DND-41 (cell line): ENCODE measurements around the gene SPNS3.

Experiments used
- ATAC-seq: fragments of 200-7000 bp; cut with Tn5 transposase; 3 replicates; pipeline ENCODE4 v1.9.1; 2021; ENCODE audit warnings: low read depth; ENCODE audit not compliant: insufficient read depth
- DNase-seq: peaks from one replicate; pipeline ENCODE4 v3.0.0-alpha.2; 2020
- H2AFZ ChIP-seq: 2 replicates; pipeline ENCODE4 v1.6.0; 2012; ENCODE audit warnings: low read depth, low read length
- H3K27ac ChIP-seq: 2 replicates; pipeline ENCODE4 v1.5.1; 2012; ENCODE audit warnings: low read length, inconsistent platforms
- H3K27me3 ChIP-seq: fragments of 200-600 bp; sonication (generic); 2 replicates; pipeline ENCODE4 v1.6.0; 2012; ENCODE audit warnings: low read length, mild to moderate bottlenecking, inconsistent platforms; ENCODE audit not compliant: insufficient read depth, poor library complexity
- H3K36me3 ChIP-seq: 2 replicates; pipeline ENCODE4 v1.5.1; 2012; ENCODE audit warnings: low read length, inconsistent platforms; ENCODE audit not compliant: insufficient read depth
- H3K4me1 ChIP-seq: 2 replicates; pipeline ENCODE4 v1.5.1; 2012; ENCODE audit warnings: mild to moderate bottlenecking, low read length; ENCODE audit not compliant: insufficient read depth
- H3K4me2 ChIP-seq: 2 replicates; pipeline ENCODE4 v1.6.0; 2012; ENCODE audit warnings: mild to moderate bottlenecking, moderate library complexity, low read length, inconsistent platforms; ENCODE audit not compliant: insufficient read depth
- H3K4me3 ChIP-seq, 2 experiments: fragments of 200-600 bp in 1 of 2; shearing (Covaris generic) in 1 of 2; 2 replicates each; pipeline ENCODE4 v1.5.1; 2012 to 2016; ENCODE audit warnings: inconsistent platforms in 2 of 2, low read length in 2 of 2, mild to moderate bottlenecking in 2 of 2, low read depth in 1 of 2, moderate library complexity in 1 of 2
- H3K79me2 ChIP-seq: 2 replicates; pipeline ENCODE4 v1.6.0; 2012; ENCODE audit warnings: low read length, inconsistent platforms; ENCODE audit not compliant: insufficient read depth
- H3K9ac ChIP-seq: 2 replicates; pipeline ENCODE4 v1.6.0; 2012; ENCODE audit warnings: low read depth, mild to moderate bottlenecking, inconsistent platforms, low read length, moderate library complexity
- H3K9me3 ChIP-seq: 2 replicates; pipeline ENCODE4 v1.5.1; 2012; ENCODE audit warnings: low read length, moderate library complexity, mild to moderate bottlenecking, inconsistent platforms; ENCODE audit not compliant: insufficient read depth, severe bottlenecking
- H4K20me1 ChIP-seq: 2 replicates; pipeline ENCODE4 v1.6.0; 2012; ENCODE audit warnings: low read length; ENCODE audit not compliant: insufficient read depth
- EZH2 ChIP-seq: IDR thresholded peaks from 3 replicates; pipeline ENCODE4 v1.6.1; 2012; ENCODE audit warnings: borderline replicate concordance, low read depth, mild to moderate bottlenecking, moderate library complexity, low read length, inconsistent platforms; ENCODE audit not compliant: severe bottlenecking
- TF ChIP-seq, protein P1 (sequence below): IDR thresholded peaks from 2 replicates; pipeline ENCODE4 v1.5.1; 2012; ENCODE audit warnings: borderline replicate concordance, low read length, moderate library complexity, mild to moderate bottlenecking; ENCODE audit not compliant: poor library complexity, severe bottlenecking; ENCODE audit errors: extremely low read depth

SPNS3 gene

DNA sequence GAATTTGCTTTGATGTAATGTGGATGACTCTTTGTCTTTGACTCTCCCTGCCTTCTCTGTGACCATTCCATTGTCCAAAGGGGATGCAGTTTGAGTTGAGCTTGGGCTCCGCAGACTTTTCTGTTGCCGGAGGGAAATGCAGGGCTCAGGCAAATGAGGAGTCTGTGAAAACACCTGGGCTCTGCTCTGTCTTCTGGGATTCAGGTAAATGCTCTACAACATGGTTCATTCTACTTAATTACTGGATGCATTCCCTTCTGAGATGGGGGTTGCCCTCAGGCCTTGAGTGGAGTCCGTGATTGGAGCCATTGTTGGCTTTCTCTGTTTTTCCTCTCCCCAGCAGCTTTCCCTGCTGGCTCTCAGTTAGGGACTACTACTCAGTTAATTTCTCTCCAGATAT lies 38.5 kb downstream of the SPNS3 start:
- no peaks in the 10 kb centered on the region for H3K4me1 ChIP-seq
- DNase-seq = no peak
- H2AFZ ChIP-seq = no peak overlapping the region
- ATAC-seq = no peak
- no peak overlapping the region for H3K4me3 ChIP-seq
- no peaks in the 10 kb centered on the region for H3K9me3 ChIP-seq
- no peaks in the 10 kb centered on the region for H3K27me3 ChIP-seq
- H3K9ac ChIP-seq = no peak overlapping the region
- H3K4me2 ChIP-seq = no peak overlapping the region
- TF ChIP-seq, protein P1, sequence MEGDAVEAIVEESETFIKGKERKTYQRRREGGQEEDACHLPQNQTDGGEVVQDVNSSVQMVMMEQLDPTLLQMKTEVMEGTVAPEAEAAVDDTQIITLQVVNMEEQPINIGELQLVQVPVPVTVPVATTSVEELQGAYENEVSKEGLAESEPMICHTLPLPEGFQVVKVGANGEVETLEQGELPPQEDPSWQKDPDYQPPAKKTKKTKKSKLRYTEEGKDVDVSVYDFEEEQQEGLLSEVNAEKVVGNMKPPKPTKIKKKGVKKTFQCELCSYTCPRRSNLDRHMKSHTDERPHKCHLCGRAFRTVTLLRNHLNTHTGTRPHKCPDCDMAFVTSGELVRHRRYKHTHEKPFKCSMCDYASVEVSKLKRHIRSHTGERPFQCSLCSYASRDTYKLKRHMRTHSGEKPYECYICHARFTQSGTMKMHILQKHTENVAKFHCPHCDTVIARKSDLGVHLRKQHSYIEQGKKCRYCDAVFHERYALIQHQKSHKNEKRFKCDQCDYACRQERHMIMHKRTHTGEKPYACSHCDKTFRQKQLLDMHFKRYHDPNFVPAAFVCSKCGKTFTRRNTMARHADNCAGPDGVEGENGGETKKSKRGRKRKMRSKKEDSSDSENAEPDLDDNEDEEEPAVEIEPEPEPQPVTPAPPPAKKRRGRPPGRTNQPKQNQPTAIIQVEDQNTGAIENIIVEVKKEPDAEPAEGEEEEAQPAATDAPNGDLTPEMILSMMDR = no peak
- TF ChIP-seq EZH2 = no peak
- H3K36me3 ChIP-seq = peaks cover 1% of the 10 kb centered on the region; the same call in 1 of the 2 replicates
- no peaks in the 10 kb centered on the region for H4K20me1 ChIP-seq
- H3K79me2 ChIP-seq = no peaks in the 10 kb centered on the region
- no peak overlapping the region for H3K27ac ChIP-seq

- H3K4me1 ChIP-seq = peaks cover under 1% of the 10 kb centered on the region; the same call in 1 of the 2 replicates
- TF ChIP-seq, protein P1 = no peak
- TF ChIP-seq EZH2 = no peak
- no peak overlapping the region for H3K9ac ChIP-seq
- H4K20me1 ChIP-seq = no peaks in the 10 kb centered on the region
- no peak for ATAC-seq
- H3K27me3 ChIP-seq = no peaks in the 10 kb centered on the region
- no peak for DNase-seq
- no peak overlapping the region for H3K4me2 ChIP-seq
- H2AFZ ChIP-seq = no peak overlapping the region
- H3K79me2 ChIP-seq = no peaks in the 10 kb centered on the region
- H3K36me3 ChIP-seq = no peaks in the 10 kb centered on the region
- no peak overlapping the region for H3K4me3 ChIP-seq
- H3K9me3 ChIP-seq = no peaks in the 10 kb centered on the region
- no peak overlapping the region for H3K27ac ChIP-seq
Observed at GRCh38 chr17:4474093-4474492, 40.4 kb downstream of the SPNS3 start.

- Histone ChIP-seq H3K27ac (no peak overlapping the region), H2AFZ (no peak overlapping the region), H3K4me2 (no peak overlapping the region), H3K79me2 (no peaks in the 10 kb centered on the region), H3K4me1 (peaks cover 10% of the 10 kb centered on the region), H4K20me1 (no peaks in the 10 kb centered on the region), H3K4me3 (no peak overlapping the region), H3K9ac (no peak overlapping the region), H3K27me3 (no peaks in the 10 kb centered on the region), H3K9me3 (no peaks in the 10 kb centered on the region), H3K36me3 (no peaks in the 10 kb centered on the region; the same call in 1 of the 2 replicates)
- no peak for TF ChIP-seq EZH2
- TF ChIP-seq, protein P1 = no peak
- no peak for ATAC-seq
- DNase-seq = no peak
Observed at GRCh38 chr17:4475001-4475400, 41.3 kb downstream of the SPNS3 start.

DNA sequence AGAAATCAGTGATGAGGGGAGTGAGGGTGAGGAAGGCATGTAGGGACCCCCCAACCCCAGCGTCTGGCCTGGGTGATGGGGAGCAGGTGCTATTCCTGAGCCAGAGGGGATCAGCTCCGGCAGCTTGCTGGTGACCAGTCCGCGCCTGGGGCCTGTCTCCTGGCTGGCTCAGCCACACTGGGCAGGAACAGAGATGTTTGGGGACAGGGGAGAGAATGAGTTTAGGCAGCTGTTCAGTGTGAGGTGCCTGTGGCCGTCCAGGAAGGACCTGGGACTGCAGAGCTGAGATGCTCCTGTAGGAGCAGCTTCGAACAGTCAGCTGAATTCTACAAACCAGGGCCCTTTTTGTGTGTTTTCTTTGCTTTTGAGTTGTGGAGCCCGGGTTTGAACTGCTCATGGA lies 41.7 kb downstream of the SPNS3 start:
- H4K20me1 ChIP-seq = no peaks in the 10 kb centered on the region
- no peaks in the 10 kb centered on the region for H3K79me2 ChIP-seq
- no peaks in the 10 kb centered on the region for H3K9me3 ChIP-seq
- H3K4me1 ChIP-seq = peaks cover 14% of the 10 kb centered on the region
- H3K27me3 ChIP-seq = no peaks in the 10 kb centered on the region
- TF ChIP-seq, protein P1 = no peak
- no peak for TF ChIP-seq EZH2
- H2AFZ ChIP-seq = no peak overlapping the region
- no peak overlapping the region for H3K4me3 ChIP-seq
- no peak overlapping the region for H3K4me2 ChIP-seq
- DNase-seq = no peak
- no peak overlapping the region for H3K9ac ChIP-seq
- no peaks in the 10 kb centered on the region; the same call in 1 of the 2 replicates for H3K36me3 ChIP-seq
- ATAC-seq = no peak
- no peak overlapping the region for H3K27ac ChIP-seq
